ENCODE measurements around the gene ARHGAP25.

ARHGAP25 gene

GRCh38 chr2:68744366-68744912, 9.8 kb downstream of the ARHGAP25 start:
- DNase-seq: no peak

DNA sequence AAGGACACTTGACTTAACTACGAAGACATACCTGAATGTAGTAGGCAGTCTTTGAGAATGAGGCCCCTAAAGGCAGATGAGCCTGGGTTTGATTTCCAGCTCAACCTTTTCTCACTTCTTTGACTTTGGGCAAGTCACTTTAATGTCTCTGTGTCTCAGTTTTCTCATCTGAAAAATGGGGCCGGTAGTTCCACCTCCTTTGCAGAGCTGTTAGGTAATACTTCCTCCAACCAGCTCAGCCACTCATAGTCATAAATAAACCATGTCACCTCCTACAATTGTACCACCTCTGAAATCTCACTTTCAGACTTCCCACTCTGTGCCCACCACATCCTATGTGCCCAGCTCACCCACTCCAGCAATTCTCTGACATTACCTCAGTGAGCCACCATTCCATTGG, 10.4 kb downstream of the ARHGAP25 start:
- DNase-seq: peak; percentile 90

- DNase-seq: no peak
Measured at GRCh38 chr2:68746408-68746807, 11.8 kb downstream of the ARHGAP25 start.

GRCh38 chr2:68747413-68747812, 12.8 kb downstream of the ARHGAP25 start:
- DNase-seq: no peak

- no peak for DNase-seq
Measured at GRCh38 chr2:68747900-68748299, 13.3 kb downstream of the ARHGAP25 start.

GRCh38 chr2:68748568-68748967, 14.0 kb downstream of the ARHGAP25 start:
- no peak for DNase-seq

DNA sequence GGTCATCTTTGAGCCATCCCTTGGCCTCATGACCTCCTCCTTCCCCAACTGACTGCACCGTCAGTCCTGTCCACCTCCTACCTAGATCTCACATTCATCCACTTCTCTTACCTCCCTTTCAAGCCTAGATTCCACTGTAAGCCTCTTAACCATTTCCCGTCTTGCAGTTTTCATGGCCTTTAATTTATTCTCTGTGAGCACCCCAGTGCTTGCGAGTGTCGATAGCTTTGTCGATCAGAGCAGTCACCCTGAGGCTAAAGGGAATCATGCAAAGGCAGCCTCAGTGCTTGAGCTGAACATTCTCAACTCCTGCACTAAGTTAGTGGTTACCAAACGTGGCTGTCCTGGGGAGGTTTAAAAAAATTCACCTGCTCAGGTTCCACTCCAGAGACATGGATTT, 14.7 kb downstream of the ARHGAP25 start:
- DNase-seq: no peak

DNA sequence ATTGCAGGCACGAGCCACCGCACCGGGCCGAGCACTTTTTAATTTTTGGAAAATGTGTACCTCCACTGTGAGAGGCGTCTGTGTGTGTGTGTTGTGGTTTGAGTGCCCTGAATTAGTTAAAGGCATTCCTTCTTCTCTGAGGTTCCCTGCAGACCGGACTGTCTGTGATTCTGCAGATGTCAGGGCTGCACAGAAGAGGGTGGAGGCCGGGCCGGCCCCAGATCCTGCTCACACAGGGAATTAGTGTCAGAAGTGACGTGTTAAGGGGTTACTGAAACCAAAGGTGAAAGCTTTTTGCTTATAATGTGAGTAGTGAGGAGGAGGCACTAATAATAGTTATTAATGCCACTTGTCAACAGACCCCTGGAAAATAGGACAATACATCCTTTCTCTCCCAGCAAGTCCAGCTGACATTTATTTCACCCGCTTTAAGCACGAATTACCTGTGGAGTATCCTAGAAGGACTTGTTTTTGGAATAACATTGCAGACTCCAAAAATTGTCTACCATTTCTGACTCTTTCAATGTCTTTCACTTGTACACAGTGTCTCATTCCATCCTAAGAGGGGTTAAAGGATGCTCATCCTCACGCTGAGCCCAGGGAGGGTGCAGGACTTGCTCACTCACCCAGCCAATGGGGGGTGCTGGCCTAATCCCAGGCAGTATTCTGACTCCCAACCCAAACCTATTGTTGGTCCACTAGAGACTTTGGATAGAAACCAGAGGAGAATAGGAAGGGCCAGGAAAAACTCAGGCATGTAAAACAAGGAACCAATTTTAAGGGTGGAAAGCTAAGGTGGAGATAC, 16.2 kb downstream of the ARHGAP25 start:
- DNase-seq: no peak

DNA sequence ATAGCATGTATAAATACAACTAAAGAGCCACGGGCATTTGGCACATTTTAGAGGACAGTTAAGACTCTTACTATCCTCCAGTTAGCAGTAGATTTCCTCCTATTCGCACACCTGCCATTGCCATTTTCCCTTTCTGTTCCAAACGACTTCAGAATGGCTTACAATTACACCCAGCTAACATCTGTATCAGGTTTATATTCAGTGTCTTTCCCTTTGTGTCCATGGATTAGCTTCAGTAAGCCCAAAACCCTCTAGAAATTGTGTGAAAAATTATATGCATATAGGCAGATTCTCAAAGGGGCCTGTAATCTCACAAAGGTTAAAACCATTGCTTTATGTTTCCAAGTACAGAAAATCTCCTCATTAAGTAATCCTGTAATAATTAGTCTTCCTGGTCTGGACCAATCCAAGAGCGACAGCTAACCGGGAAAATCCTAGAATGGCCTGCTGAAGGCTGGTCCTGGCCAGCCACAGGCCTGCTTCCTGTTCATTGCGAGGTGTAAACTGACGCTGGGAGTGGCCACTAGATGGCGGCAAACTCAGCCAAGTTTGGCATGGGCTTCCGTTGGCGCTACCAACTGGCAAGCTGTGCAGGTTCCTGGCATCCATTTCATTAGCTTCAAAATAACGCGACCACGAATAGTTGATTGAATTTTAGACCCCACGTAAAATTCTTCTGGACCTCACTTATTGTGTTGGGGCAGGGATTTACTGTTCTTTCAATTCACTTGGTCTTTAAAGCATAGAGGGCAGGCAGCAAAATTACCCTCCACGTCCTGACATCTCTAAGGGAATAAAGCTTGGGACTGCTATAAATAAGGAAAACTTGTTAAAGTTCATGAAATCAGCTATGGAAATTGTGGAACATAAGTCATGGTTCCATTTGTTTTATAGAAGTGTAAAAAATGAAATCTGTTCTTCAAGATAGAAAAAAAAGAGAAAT, 17.1 kb downstream of the ARHGAP25 start:
- peak; percentile 93 for DNase-seq

DNA sequence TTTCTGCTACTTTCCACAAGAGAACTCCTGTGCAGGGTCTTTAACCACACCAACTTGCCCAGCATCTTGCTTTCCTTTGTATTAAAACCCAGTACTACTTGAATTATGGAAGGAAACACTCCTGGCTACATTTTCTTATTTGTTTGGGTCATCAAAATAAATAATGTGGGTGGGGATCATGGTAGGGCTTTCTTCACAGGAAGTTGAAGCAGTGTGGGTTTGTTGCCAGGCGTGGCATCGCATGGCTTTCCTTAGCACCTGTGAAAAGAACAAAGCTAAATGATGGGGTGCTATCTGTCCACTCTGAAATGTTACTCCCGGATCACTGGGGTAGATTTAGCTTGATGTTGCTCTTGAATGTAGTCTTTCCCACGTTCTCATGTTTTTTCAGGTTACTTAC, 18.7 kb downstream of the ARHGAP25 start:
- DNase-seq: no peak

- no peak for DNase-seq
Measured at GRCh38 chr2:68755071-68755470, 20.5 kb downstream of the ARHGAP25 start.

DNA sequence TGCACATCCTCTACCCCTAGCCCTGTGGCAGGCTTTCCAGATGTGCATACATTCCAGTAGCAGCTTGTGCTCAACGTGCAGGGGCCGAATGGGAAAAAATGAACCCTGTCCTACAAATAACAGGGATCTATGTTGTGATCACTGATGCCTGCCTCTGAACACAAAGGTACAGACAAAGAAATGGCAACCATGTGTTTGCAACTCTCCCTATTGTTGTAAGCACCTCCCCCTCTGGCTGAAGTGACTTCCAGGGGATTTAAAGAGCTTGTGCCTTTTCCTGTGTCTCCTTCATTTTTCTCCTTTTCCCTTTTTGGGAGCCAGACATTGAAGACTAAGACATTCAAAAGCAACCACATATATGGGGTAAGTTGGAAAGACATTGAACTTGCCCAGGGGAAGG, 21.6 kb downstream of the ARHGAP25 start:
- no peak for DNase-seq

- DNase-seq: no peak
Measured at GRCh38 chr2:68757081-68757480, 22.5 kb downstream of the ARHGAP25 start.

DNA sequence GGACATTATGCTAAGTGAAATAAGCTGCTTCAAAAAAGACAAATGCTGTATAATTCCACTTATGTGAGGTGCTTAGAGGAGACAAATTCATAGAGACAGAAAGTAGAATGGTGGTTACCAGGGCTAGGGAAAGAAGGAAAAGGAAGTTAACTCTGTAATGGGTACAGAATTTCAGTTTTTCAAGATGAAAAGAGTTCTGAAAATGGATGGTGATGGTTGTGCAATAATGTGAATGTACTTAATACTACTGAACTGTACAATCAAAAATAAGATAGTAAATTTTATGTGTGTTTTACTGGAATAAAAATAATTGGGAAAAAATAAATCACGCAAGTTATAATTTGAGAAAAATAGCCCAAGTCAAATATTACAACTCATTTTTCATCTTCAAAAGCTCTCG, 27.5 kb downstream of the ARHGAP25 start:
- no peak for DNase-seq

- DNase-seq: peak; percentile 78
Measured at GRCh38 chr2:68762665-68763064, 28.1 kb downstream of the ARHGAP25 start.

DNA sequence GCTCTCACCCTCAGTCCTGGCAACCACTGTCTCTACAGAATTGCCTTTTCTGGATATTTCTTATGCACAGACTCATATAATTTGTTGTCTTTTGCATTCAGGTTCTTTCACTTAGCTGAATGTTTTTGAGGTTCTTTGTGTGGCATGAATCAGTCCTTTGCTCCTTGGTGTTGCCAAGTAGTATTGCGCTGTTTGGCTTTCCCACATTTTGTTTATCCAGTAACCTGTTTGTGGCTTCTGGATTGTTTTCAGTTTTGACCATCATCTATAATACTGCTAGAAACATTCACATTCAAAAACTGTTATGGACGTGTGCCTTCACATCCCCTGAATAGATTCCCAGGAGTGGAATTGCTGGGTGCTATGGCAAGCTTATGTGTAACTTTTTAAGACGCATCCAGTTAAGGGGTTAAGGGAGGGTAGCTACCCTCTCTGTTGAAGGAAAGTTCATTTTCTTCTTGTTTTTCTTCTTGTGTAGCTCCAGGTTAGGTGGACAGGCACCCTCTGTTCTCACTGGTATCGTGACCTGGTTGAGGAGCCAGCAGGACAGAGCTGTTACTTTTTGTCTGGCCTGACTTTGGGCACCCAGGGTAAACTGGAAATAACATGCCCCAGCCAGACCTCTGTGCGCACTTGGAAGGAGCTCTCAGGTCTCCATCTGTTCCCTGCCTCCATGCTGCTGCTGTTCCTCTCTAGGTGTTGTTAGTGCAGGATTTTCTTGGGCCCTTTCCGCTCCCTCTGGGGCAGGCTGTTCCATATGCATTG, 29.6 kb downstream of the ARHGAP25 start:
- DNase-seq: no peak

DNA sequence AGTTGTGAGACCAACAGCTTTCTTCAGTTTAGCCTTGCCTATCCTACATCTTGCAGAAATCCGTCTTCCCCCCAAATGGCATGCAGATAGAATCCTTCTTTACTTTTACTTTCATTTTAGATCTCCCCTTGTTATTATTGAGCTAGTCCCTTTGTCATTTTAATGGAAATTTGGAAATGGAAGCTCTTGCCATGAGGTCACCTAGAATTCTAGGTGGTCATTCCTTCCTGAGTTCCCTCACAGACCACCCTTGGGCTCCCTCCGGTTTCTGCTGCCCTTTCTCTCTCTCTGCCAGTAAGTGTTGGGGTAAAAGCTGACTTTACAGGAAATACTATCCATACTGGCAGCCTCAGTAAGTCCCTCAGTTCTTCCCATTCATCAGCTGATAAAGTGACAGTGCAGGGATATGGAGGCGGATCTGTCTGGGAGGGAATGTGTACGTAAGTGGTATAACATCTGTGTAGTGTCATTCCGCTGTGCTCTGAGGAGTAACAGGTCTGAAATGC, 30.2 kb downstream of the ARHGAP25 start:
- no peak for DNase-seq

GRCh38 chr2:68765739-68766375, 31.2 kb downstream of the ARHGAP25 start:
- peak; percentile 56 for DNase-seq

DNA sequence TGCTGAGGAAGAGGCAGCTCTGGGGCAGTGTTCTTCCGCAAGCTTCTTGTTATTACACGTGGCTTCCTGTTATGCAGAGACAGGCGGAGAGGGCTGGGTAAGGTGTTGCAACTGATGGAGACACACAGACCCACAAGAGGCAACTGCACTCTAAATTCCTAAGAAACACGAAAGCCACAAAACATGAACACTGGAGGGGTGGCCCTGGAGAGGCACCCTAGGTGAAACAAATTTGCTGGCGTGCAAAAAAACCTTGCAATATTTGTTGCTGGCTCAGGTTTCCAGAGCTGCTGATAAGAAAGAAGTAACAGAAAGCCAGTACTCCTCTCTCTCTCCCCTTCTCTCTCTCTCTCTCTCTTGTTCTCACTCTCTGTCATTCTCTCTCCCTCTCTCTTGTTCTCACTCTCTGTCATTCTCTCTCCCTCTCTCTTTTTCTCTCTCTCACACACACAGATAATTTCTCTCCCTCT, 31.8 kb downstream of the ARHGAP25 start:
- peak; percentile 95 for DNase-seq

- peak; percentile 84 for DNase-seq
Measured at GRCh38 chr2:68767031-68767961, 32.7 kb downstream of the ARHGAP25 start.

GRCh38 chr2:68767996-68768395, 33.4 kb downstream of the ARHGAP25 start:
- no peak for DNase-seq
